Vagina (tissue), 2 donors: Measurements from ENCODE around the gene SERP1.

Experiments
- CTCF ChIP-seq, 3 experiments: fragments of 450-650 bp in 2 of 3; fragments of 200-600 bp in 1 of 3; sonication (generic) in 1 of 3; IDR thresholded peaks; one replicate each; pipeline ENCODE4 v1.5.1; 2017 to 2019; ENCODE audit warnings: antibody characterized with exemption in 3 of 3, mild to moderate bottlenecking in 2 of 3, moderate library complexity in 2 of 3
- POLR2A ChIP-seq, 2 donors: fragments of 450-650 bp; IDR thresholded peaks; one replicate each; pipeline ENCODE4 v1.6.1; 2017; ENCODE audit warnings: antibody characterized with exemption in 2 of 2, mild to moderate bottlenecking in 2 of 2, moderate library complexity in 2 of 2
- POLR2AphosphoS5 ChIP-seq, 2 donors: sonication (generic); formaldehyde crosslinking; IDR thresholded peaks; one replicate each; pipeline ENCODE4 v1.9.0; 2017; ENCODE audit warnings: antibody characterized with exemption in 2 of 2, mild to moderate bottlenecking in 2 of 2, low read depth in 1 of 2; ENCODE audit not compliant: insufficient read depth in 1 of 2

DNA sequence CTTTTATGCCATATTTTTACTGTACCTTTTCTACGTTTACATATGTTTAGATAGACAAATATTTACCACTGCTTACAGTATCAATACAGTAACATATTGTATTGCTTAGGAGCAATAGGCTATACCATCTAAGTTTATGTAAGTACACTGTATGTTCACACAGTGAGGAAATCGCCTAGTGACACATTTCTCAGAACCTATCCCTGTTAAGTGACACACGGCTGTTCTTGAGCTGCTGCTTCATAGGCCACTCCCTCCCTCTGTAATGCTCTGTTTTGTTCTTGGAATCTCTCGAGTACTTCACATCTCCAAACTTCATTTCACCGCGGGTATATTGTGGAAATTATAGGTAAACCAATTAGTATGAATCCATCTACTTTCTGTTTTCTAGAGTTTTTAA is 43.5 kb upstream of the SERP1 start:
- TF ChIP-seq CTCF (IDR thresholded peaks at IDR 0.05) (no peak), POLR2A (IDR thresholded peaks at IDR 0.05) (no peak), POLR2AphosphoS5 (IDR thresholded peaks at IDR 0.05; ENCODE audit: insufficient read depth in 1 of 2, low read depth in 1 of 2) (no peak)
